Prostate gland (tissue), 2 donors: ENCODE results near the gene KLHL5. TPM values are rescaled to one million over a fixed set of nuclear protein-coding genes. Genes with fewer than 3 reads are reported as not detected.

Experiments
- DNase-seq: peaks from one replicate; pipeline ENCODE4 v3.0.0-alpha.2; 2019; ENCODE audit warnings: low spot score
- H3K27ac ChIP-seq, 2 donors: fragments of 200-600 bp; sonication (generic); 2 replicates each; pipeline ENCODE4 v1.5.1; 2017 to 2019
- H3K27me3 ChIP-seq: fragments of 200-600 bp; sonication (generic); replicated peaks from 2 replicates; pipeline ENCODE4 v1.5.1; 2019; ENCODE audit not compliant: insufficient read depth
- H3K36me3 ChIP-seq, 2 donors: fragments of 200-600 bp; sonication (generic); 1 replicate in 1 of 2; 2 replicates in 1 of 2; pipeline versions ENCODE4 v1.5.1 to v1.8.1; 2017 to 2019
- H3K4me1 ChIP-seq: fragments of 200-600 bp; sonication (generic); replicated peaks from 2 replicates; pipeline ENCODE4 v1.5.1; 2019
- H3K4me3 ChIP-seq, 2 donors: fragments of 200-600 bp; sonication (generic); 2 replicates each; pipeline ENCODE4 v1.5.1; 2017 to 2019
- H3K9me3 ChIP-seq: fragments of 200-600 bp; sonication (generic); 2 replicates; pipeline ENCODE4 v1.5.1; 2017
- POLR2A ChIP-seq: fragments of 450-650 bp; IDR thresholded peaks from one replicate; pipeline ENCODE4 v1.6.1; 2016; ENCODE audit warnings: antibody characterized with exemption, mild to moderate bottlenecking
- POLR2AphosphoS5 ChIP-seq: sonication (generic); formaldehyde crosslinking; IDR thresholded peaks from one replicate; pipeline ENCODE4 v1.6.1; 2017; ENCODE audit warnings: antibody characterized with exemption
- WGBS: methylation state at CpG from one replicate; pipeline ENCODE4 v1.1.5; 2018; 5-methylcytosine and 5-hydroxymethylcytosine counted together
- intact Hi-C: fragments of 100-400 bp; cut with DNase I; formaldehyde crosslinking; loops from one replicate; pipeline ENCODE4 v1.14.2; 2022
- total RNA-seq, 2 donors: library from RNA; depleted of rRNA; stranded (reverse); fragments of >200 nt; gene quantifications; one replicate each; pipeline ENCODE4 v1.1.0, GENCODE V29; 2016
- TF ChIP-seq, protein P1 (sequence below), 4 experiments: fragments of 200-600 bp in 2 of 4; fragments of 450-650 bp in 2 of 4; sonication (generic) in 2 of 4; IDR thresholded peaks; 1 replicate in 3 of 4; 2 replicates in 1 of 4; pipeline ENCODE4 v1.5.1; 2016 to 2019; ENCODE audit warnings: antibody characterized with exemption in 4 of 4, mild to moderate bottlenecking in 2 of 4, moderate library complexity in 2 of 4

Gene KLHL5
- total RNA-seq, 2 donors from 2014 or later, result 19.8 to 26.1 TPM

DNA sequence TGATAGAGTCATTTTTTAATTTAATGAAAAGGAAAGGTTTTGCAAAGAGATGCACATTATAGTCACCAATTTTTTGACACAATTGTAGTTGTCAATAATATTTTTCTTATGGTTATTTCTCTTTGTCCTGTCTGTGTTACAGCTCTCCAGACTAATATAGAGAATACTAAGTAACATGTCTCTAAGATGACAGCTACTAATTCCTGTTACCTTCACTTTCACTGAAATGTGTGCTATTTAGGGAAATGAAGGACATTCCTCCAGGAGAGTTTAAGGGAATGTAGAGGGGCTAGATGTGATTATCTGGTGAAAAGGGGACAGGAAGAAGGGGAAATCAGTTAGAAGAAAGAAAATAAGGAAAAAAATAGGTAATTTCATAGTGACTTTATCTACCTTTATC lies 1.4 kb downstream of the KLHL5 start:
- no peaks in the 10 kb centered on the region for H3K4me1 ChIP-seq
- H3K4me3 ChIP-seq, result no peak overlapping the region
- TF ChIP-seq, protein P1, sequence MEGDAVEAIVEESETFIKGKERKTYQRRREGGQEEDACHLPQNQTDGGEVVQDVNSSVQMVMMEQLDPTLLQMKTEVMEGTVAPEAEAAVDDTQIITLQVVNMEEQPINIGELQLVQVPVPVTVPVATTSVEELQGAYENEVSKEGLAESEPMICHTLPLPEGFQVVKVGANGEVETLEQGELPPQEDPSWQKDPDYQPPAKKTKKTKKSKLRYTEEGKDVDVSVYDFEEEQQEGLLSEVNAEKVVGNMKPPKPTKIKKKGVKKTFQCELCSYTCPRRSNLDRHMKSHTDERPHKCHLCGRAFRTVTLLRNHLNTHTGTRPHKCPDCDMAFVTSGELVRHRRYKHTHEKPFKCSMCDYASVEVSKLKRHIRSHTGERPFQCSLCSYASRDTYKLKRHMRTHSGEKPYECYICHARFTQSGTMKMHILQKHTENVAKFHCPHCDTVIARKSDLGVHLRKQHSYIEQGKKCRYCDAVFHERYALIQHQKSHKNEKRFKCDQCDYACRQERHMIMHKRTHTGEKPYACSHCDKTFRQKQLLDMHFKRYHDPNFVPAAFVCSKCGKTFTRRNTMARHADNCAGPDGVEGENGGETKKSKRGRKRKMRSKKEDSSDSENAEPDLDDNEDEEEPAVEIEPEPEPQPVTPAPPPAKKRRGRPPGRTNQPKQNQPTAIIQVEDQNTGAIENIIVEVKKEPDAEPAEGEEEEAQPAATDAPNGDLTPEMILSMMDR (IDR thresholded peaks at IDR 0.05), result no peak
- TF ChIP-seq POLR2AphosphoS5 (no peak), POLR2A (no peak)
- no peaks in the 10 kb centered on the region for H3K9me3 ChIP-seq
- no peak for DNase-seq
- intact Hi-C loops, result no loop called here
- H3K27me3 ChIP-seq, result no peaks in the 10 kb centered on the region
- H3K27ac ChIP-seq, result no peak overlapping the region
- H3K36me3 ChIP-seq, result no peaks in the 10 kb centered on the region

- no peaks in the 10 kb centered on the region for H3K27me3 ChIP-seq
- no peak overlapping the region for H3K4me3 ChIP-seq
- no peaks in the 10 kb centered on the region for H3K36me3 ChIP-seq
- DNase-seq, result no peak
- H3K27ac ChIP-seq, result no peak overlapping the region
- TF ChIP-seq, protein P1 (IDR thresholded peaks at IDR 0.05), result no peak
- TF ChIP-seq POLR2AphosphoS5 (no peak), POLR2A (no peak)
- intact Hi-C loops, result no loop called here
- WGBS, result 91% methylated on average over 2 of the region's 2 CpGs
- no peaks in the 10 kb centered on the region for H3K4me1 ChIP-seq
- H3K9me3 ChIP-seq, result no peaks in the 10 kb centered on the region
Observed at GRCh38 chr4:39066371-39066770, 4.3 kb downstream of the KLHL5 start.

GRCh38 chr4:39067031-39067430 lies 5.0 kb downstream of the KLHL5 start:
- Histone ChIP-seq H3K9me3 (no peaks in the 10 kb centered on the region), H3K4me1 (no peaks in the 10 kb centered on the region), H3K27ac (no peak overlapping the region), H3K36me3 (no peaks in the 10 kb centered on the region), H3K27me3 (no peaks in the 10 kb centered on the region), H3K4me3 (no peak overlapping the region)
- TF ChIP-seq POLR2A, result no peak
- no peak for TF ChIP-seq POLR2AphosphoS5
- TF ChIP-seq, protein P1 (IDR thresholded peaks at IDR 0.05), result no peak
- DNase-seq, result no peak
- 81% methylated on average over 2 of the region's 2 CpGs for WGBS
- intact Hi-C loops, result no loop called here

GRCh38 chr4:39067451-39067850 lies 5.4 kb downstream of the KLHL5 start:
- Histone ChIP-seq H3K4me1 (no peaks in the 10 kb centered on the region), H3K4me3 (no peak overlapping the region), H3K36me3 (no peaks in the 10 kb centered on the region), H3K9me3 (no peaks in the 10 kb centered on the region), H3K27me3 (no peaks in the 10 kb centered on the region), H3K27ac (no peak overlapping the region)
- no peak for DNase-seq
- 98% methylated on average over 3 of the region's 3 CpGs for WGBS
- TF ChIP-seq POLR2AphosphoS5 (no peak), POLR2A (no peak)
- TF ChIP-seq, protein P1 (IDR thresholded peaks at IDR 0.05), result no peak
- intact Hi-C loops, result no loop called here

- intact Hi-C loops, result no loop called here
- H3K27ac ChIP-seq, result no peak overlapping the region
- WGBS, result 92% methylated on average over 3 of the region's 3 CpGs
- H3K36me3 ChIP-seq, result no peaks in the 10 kb centered on the region
- no peak overlapping the region for H3K4me3 ChIP-seq
- DNase-seq, result no peak
- H3K4me1 ChIP-seq, result no peaks in the 10 kb centered on the region
- H3K27me3 ChIP-seq, result no peaks in the 10 kb centered on the region
- TF ChIP-seq, protein P1 (IDR thresholded peaks at IDR 0.05), result no peak
- no peaks in the 10 kb centered on the region for H3K9me3 ChIP-seq
Observed at GRCh38 chr4:39068907-39069306, 6.9 kb downstream of the KLHL5 start.
